Activated CD4-positive, alpha-beta T cell treated with anti-CD3 and anti-CD28 coated beads, Interleukin-10, Interleukin-2, amounts not matched to agents 100 ng/mL and 50 ng/mL, durations not matched to agents 16 hours and 8 hours (primary cell): ENCODE data around the gene HARS1.
"Not testable (repeated sequence)": the region's sequence is repeated elsewhere in the genome, so short reads cannot be mapped to it uniquely, and the experiment has no call there.

ENCODE experiments used
- DNase-seq: peaks from one replicate; pipeline ENCODE4 v3.0.0-alpha.2; 2020

The HARS1 gene

DNA sequence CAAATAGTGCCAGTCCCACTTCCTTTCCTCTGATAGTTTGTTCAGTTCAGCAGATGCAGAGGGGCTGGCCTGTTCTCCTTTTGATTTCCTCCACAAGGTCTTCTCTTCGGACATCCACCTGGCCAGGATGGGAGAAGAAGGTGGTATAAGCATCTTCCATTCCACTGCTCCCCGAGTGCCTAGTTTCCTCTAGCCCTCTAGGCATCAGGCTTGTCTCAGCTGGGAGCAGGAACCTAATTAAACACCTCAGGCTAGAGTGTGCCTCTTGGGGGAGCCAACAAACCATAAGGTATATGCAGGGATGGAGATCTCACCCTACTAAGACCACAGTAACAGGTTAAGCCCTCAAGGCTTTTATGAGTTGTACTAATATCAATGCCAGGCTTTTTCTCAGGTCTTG lies 17.0 kb downstream of the HARS1 start:
- DNase-seq = no peak

DNA sequence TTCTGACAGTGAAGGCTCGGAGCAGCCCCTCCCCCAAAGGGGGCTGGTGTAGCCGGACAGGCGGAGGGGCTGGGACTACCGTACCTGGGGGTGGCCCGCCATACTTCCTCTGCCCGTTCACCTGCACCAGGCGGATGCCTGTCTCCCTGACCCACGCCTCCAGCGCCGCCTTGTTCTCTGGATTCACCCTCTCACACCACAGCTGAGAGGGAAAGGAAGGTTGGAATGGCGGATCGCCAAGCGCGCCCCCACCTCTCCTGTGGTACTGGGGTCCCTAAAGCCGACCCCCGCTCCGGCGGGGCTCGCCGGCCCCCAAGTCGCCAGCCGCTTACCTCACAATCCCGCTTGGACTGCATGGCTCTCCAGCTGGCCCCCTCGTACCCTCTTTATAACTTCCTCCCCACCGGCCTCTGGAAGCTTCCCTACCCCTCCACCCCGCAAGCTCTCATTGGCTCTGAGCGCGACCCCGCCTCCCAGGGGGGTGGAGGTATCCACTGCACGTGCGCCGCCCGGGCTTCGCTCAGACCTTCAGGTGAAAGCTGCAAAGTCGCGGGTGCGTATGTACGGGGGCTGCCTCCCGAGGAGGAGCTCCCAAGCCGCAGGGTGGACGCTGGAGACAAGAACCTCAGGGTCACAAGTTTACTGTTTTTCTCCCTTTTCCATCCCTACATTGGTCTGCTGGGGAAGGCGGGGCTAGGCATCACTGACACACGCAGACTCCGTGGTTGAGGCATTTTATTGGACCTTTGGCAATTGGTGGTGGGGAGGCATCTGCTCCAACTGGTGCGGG lies 17.8 kb downstream of the HARS1 start, which contains the start of gene DND1:
DND1 (minus strand) TSS at position 390 of the 790 bp plus-strand sequence; CDS start at position 356, 34 bp downstream.
- DNase-seq = no peak

DNA sequence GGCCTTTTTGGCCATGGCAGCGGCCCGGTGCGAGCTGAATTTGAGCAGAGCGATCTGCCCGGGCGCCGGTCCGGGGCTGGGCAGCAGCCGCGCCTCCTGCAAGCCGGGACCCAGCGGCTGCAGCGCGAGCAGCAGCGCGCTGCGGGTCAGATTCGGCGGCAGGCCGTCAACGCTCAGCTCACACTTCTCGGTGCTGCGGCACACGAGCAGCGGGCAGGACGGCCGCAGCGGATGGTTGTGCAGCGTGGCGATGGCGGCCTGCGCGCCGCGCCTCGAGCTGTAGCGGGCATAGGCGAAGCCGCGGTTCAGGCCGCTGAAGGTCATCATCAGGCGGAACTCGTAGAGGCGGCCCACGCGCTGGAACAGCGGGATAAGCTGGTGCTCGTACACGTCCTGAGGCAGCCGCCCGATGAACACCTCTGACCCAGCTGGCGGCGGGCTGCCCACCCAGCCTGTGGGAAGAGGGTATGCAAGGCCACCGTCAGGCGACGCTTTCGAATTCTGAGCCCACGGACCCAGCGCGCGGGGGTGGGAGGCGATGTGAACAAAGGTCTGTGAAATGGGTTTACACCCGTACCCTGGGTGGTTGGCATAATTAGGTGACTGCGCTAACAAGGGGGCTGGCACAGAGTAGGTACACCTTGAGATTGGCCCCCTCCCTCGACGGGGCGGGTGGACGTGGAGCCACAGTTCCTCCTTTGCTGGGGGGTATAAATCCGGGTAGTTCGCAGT lies 18.5 kb downstream of the HARS1 start:
- no peak for DNase-seq

DNA sequence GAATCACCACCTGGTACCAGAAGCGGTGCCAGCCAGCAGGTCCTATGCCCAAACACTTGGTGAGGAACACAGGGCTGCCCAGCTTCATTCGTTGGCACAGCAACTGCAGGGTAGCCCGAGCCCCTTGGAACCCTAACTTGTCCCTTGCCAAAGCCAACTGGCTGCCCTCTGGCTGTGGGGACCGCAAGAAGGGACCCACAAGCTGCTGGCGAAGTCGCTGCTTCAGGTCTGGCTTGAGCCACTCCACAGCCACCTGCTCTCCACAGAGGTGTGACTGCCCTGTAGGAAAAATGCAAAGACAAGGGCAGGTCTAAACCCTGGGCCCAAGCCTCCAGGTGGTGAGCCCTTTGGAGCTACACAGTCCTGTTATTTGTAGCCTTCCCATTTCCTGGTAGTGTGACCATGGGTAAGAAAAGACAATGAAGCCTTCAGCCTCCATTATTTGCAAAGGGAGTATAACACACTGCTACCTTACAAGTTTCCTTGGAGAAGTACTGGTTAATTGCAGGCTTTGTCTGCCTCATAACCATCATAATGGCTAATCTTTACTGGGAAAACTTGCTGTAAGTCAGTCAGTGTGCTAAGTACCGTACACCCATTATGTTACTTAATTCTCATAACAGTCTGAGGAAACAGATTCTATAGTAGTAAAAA lies 19.6 kb downstream of the HARS1 start:
- no peak for DNase-seq

DNA sequence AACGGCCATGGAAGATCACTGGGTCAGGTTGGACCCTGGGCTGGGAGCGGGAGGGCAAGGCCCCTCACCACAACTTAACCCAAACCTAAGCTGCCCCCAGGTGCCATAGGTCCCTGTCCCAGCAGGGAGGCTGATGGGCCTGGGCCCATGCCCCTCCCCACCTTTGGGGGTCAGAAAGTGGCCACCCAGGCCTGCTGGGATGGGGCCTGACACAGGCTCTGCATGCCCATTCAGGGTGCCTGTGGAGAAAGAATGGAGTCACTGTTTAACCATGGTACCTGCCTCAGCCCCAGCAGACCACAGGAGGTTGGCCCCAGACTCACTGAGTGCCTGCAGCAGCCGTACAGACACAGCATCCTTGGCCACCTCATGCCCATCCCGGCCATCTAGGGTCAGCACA lies 20.1 kb downstream of the HARS1 start:
- not testable (repeated sequence) for DNase-seq

DNA sequence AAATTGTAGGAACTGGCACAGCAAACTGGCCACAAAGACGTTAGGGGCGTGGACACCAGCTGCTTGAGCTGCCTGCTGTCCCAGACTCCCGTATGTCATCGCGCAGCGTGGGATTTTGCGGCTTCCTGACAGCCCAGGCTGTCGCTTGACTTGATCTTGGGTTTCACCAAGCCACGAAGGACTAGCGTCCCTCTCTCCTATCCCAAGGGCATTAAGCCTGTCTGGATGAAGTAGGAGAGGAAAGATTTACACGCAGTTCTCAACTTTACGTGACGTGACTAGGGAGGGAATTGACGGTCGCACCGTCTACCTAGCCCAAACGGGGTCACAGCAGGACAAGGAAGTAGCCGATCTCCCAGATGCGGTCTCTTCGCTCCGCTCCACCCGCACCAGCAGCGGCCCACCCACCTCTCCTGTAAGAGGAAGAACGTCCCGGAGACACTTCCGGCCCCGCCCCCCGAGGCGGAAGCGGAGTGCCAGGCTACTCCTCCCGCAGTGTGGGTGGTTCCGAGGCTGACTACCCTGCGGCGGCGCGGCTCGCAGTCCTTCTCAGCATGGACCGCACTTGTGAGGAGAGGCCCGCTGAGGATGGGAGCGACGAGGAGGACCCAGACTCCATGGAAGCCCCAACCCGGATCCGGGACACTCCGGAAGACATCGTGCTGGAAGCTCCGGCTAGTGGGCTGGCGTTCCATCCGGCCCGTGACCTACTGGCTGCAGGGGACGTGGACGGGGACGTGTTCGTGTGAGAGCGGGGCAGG lies 26.6 kb downstream of the HARS1 start, which contains the start of gene WDR55:
WDR55 (plus strand) TSS at position 546 of the 761 bp plus-strand sequence; CDS start at position 555, 9 bp downstream.
- peak; percentile 97 for DNase-seq

DNA sequence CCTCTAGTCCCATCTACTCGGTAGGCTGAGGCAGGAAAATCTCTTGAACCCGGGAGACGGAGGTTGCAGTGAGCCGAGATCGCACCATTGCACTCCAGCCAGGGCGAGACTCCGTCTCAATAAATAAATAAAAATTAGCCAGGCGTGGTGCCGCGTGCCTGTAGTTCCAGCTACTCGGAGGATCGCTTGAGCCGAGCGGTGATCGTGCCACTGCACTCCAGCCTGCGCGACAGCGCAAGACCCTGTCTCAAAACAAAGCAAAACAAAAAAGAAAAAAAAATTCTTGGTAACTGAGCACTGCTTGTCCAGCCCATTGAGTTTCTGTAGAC lies 27.2 kb downstream of the HARS1 start:
- DNase-seq = no peak

DNA sequence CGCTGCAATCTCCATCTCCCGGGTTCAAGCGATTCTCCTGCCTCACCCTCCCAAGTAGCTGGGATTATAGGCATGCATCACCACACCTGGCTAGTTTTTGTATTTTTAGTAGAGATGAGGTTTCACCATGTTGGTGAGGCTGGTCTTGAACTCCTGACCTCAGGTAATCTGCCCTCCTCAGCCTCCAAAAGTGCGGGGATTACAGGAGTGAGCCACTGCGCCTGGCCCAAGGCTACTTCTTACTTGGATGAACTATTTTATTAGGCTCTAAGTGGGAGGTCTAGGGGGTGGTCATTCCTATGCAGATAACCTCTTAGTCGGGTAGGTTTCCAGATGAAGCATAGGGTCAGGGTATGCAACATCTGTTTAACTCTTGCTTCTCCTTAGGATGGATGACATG lies 30.8 kb downstream of the HARS1 start:
- not testable (repeated sequence) for DNase-seq

DNA sequence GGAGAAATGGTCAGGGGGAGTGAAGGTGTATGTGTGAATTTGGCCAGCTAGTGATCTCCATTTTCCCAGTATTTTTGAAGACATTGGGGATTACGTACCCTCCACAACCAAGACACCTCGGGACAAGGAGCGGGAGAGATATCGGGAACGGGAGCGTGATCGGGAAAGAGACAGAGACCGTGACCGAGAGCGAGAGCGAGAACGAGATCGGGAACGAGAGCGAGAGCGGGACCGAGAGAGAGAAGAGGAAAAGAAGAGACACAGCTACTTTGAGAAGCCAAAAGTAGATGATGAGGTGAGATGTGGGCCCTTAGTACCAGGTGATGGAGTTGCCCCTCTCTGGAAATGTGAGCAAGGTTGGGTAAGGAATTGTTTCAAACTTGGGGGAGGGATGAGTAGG lies 32.3 kb downstream of the HARS1 start:
- no peak for DNase-seq

DNA sequence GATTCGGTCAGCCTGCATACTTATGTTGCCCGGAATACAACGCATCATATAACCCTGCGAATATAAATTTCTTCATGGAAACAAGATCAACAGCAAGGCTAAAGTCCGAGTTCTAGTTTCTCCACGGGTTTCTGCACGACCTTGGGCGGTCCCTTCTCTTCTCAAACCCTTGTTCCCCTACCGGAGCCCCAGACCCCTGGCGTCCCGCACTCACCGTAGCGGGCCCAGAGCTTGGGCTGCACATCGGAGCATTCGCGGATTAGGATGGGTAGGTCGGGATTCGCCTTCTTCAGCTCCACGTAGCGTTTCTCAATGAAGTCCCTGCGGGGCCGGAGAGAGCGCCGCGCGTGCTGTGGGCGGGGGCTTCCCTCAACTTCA lies 44.1 kb downstream of the HARS1 start:
- no peak for DNase-seq

DNA sequence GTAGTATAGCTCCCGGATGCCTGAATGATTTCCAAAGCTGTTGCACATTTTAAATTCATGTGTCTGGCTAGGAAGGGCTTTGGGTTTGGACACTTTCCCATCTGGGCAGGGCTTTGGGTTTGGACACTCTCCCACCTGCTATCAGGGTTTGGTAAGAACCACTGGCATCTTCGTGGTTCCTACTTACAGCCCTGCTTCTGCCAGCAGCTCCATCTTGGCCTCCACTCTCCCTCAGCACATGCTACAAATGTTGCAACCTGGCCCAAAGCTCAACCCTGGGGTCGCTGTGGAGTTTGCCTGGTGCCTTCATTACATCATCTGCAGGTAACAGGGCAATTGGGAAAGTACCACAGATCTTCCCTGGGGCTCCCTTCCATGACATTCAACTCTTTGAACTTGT lies 48.5 kb downstream of the HARS1 start:
- DNase-seq = no peak

DNA sequence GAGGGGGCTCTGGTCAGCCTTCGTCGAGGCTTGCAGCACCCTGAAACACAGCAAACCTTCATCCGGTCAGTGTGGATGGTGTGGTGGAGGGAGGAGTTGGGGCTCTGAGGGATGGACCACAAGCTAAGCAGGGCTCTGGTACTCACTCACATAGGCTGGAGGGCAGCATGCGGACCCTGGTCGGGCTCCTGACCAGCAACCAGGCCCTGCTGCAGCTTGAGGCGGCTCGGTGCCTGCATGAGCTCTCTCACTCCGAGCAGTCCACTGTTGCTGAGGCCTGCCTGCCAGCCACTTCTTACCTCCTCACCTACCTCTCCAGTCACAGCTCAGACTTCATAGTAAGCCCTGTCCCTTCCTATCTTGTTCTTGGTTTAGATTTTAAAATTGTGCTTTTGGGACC lies 49.5 kb downstream of the HARS1 start:
- DNase-seq = no peak

DNA sequence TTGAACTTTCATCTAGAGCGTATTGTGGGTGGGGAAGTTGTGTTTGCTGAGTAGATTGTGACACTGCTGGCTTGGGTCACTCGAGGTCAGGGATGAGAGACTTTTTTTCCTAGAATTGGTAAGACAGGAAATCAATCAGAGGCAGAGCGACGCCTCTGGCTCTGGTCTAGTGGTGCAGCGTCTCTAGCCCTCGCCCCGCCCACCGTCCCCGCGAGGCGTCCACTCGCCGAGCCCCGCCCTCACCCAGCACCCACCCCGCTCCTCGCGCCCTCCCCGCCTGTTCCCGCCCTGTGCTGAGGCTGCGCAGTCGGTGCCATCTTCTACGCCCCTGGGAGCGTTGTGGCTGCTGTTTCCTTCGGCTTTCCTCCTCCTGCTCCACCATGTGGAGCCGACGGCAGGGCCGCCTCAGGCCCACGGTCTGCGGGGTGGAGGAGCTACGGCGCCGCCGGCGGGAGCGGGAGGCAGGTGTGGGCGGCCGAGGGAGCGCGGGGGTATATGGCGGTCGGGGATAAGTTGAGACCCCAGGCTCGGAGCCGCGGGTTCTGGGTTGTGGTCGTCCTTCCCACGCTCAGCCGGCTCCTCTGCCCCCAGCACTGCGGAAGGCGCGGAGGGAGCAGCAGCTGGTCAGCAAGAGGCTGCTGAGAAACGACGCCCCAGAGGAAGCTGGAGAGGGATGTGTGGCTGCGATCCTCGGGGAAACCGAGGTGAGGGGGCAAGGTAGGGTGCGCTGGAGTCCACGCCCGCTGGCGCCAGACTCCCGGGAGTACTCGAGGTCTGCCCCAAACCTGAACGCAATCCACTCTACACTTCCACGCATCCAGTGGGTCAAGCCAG lies 51.8 kb downstream of the HARS1 start, which contains the start of gene TMCO6:
TMCO6 (plus strand) TSS at position 304 of the 834 bp plus-strand sequence; CDS start at position 381, 77 bp downstream.
- peak; percentile 98 for DNase-seq

DNA sequence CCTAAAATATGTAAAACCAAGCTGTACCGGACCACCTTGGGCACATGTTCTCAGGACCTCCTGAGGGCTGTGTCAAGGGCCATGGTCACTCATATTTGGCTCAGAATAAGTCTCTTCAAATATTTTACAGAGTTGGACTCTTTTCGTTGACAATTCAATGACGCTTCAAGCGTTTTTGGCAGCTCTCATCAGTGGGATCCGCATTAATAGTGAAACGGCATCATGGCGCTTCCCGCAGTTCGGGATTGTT lies 52.3 kb downstream of the HARS1 start:
- DNase-seq = not testable (repeated sequence)

DNA sequence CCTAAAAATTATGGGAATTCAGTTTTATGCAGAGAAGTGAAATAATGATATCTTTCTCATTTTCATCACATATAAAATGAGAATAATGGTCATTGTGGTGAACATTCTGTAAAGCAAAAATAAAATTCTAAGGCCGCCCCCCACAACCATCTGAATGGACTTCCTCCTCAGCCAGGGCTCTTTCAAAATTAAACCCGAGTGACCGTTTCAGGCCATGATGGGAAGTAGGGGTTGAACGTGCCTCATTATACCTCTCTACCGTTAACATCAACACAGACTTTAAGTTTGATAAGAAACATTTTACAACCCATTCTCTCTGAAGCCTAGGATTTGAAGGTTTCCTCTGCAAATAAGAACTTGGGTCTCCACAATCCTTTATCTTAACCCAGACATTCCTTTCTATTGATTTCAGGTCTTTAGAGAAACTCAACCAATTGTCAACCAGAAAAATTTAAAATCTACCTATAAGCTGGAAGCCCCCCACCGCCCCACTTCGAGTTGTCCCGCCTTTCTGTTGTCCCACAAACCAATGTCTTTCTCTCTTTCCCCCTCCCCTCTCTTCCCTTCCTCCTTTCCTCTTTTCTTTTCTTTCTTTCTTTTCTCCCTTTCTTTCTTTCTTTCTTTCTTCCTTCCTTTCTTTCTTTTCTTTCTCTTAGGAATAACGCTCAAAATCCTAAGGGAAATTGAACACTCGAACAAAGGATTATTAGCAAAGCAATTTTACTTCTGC lies 53.6 kb downstream of the HARS1 start:
- DNase-seq = no peak

DNA sequence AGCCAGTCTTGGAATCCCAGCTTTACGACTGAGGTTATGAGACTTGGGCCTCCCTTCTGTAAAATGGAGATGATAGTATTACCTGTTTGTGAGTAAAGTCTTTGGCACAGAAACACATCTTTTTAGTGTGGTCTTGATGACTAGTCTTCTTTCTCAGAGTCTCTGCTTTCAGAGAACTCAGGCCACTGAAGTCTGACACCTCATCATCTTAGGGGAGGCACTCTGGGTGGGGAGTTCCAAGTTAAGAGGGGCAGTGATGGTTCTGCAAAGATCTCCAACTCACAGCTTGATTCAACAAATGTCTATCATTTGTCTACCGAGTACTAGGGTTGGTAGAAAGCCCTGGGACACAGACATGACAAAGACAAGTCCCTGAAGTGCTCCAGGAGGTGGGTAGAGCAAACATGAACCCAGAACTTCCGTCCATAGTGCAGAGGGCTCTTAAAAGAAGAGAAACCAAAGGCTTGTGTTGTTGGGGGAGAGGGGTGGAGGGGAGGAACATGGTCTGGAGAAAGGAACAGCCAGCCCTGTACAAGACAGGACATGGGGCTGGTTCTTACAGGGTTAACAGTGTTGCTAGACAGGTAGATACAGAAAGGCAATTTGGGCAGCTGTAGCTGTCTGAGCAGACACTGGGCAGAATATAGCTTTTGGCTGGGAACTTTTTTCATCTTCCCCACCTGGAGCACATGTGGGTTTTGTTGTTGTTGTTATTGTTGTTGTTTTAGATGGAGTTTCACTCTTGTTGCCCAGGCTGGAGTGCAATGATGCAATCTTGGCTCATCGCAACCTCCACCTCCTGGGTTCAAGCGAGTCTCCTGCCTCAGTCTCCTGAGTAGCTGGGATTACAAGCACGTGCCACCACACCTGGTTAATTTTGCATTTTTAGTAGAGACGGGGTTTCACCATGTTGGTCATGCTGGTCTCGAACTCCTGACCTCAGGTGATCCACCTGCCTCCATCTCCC lies 55.6 kb downstream of the HARS1 start:
- DNase-seq = no peak

DNA sequence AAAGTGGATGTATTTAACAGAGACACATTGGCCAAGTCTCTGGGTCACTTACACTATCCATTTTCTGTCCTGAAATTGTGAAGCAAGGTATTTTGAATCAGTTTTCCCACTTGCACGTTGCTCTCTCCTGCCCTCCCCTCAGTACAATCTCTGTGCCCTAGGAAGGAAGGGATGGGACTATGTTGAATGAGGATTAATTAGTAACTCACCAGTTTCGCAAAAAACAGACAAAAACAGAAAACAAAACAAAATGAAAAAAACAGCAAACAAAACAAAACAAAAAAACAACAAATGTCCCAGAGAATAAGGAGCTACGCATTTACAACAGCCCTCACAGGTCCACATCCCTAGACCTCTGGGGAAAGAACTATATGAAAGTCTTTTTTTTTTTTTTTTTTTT lies 57.1 kb downstream of the HARS1 start:
- no peak for DNase-seq

DNA sequence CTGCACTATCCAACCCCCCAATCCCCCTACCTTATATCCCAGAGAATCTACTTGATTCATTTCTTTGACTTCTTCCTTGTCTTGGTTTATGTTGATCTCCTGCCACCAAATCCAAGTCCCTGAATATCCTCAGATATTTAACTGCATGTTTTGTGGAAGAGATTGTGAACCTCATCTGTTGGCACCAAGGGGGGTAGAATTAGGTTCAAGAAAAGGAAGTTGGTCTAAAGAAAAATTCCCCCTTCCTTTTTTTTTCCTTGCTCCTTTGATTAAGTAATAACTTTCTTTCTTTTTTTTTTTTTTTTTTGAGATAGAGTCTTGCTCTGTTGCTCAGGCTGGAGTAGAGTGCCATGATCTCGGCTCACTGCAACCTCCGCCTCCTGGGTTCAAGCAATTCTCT lies 57.7 kb downstream of the HARS1 start:
- DNase-seq = no peak

DNA sequence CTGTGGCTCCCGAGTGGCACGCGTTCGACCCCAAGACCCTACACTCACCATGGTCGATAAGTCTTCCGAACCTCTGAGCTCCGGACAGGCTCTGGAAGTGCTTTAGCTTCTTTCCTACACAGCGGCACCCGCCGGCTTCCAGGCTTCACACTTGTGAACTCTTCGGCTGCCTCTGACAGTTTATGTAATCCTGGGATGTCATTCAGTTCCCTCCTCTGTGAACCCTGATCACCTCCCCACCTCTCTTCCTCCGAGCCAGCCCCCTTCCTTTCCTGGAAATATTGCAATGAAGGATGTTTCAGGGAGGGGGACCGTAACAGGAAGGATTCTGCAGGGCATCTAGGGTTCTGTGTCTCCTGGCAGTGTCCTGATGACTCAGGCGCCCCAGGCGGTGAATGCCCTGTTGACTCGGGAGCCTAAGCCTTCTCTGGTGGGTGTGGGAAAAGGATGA lies 58.1 kb downstream of the HARS1 start, which contains the start of gene CD14:
CD14 (minus strand) TSS at position 155 of the 451 bp plus-strand sequence; CDS start at position 51, 104 bp downstream.
- DNase-seq = no peak
